Suprapubic skin (tissue), 4 donors: ENCODE measurements around the gene KLRB1.

Source experiments
- EP300 ChIP-seq: sonication (generic); formaldehyde crosslinking; IDR thresholded peaks from one replicate; pipeline ENCODE4 v1.6.1; 2017; ENCODE audit warnings: antibody characterized with exemption
- POLR2A ChIP-seq, 2 donors: fragments of 450-650 bp; IDR thresholded peaks; one replicate each; pipeline ENCODE4 v1.6.1; 2017; ENCODE audit warnings: antibody characterized with exemption in 2 of 2, mild to moderate bottlenecking in 2 of 2, moderate library complexity in 2 of 2
- POLR2AphosphoS5 ChIP-seq, 3 donors: sonication (generic); formaldehyde crosslinking; IDR thresholded peaks; one replicate each; pipeline ENCODE4 v1.6.1; 2017; ENCODE audit warnings: antibody characterized with exemption in 3 of 3
- TF ChIP-seq, protein P1 (sequence below), 2 donors: fragments of 200-600 bp in 1 of 2; fragments of 450-650 bp in 1 of 2; sonication (generic) in 1 of 2; IDR thresholded peaks; one replicate each; pipeline ENCODE4 v1.5.1; 2016 to 2019; ENCODE audit warnings: antibody characterized with exemption in 2 of 2, mild to moderate bottlenecking in 1 of 2, moderate library complexity in 1 of 2

DNA sequence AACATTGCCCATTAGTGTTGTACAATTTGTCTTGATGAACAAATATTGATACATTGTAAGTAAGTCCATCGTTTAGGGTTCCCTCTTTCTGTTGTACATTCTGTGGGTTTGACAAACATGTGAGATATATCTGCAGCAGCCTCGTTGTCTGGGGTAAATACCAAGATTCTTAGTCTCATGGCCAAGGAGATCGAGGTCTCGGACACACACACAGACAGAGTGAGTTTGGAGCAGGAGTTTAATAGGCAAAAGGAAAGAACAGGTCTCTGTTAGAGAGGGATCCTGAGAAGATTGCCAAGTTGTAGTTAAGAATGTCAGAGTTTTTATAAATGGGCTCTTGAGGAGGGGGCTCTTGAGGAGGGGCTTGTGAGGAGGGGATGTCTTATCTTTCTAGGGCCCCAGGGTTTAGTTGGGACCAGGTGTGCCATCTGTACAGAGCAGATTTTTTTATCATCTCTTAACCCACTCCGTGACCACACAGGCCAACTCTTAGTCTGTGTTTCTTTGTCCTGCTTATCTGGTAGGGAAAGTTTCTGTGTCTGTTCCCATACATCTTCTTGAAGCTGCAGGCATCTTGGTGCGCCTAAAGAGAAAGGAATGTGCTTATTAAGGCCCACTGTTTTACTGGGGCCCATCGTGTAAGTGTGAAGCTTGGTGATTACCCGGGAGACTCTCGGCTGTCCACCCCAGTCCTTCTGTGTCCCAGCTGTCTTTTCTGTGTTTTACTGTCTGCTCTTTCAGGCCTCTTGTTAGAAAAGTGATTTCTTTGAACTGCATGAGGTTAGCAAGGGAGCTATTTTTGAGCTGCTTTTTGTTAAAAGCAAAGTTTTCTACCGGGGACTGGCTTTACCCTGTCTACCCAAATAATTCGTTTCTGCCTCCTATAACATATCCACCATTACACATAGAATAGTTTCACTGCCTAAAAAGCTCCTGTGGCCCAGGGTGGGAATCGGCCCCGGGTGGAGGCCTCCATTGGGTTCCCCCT, 39.4 kb upstream of the KLRB1 start:
- TF ChIP-seq EP300 (no peak), POLR2AphosphoS5 (IDR thresholded peaks at IDR 0.05) (no peak), POLR2A (IDR thresholded peaks at IDR 0.05) (no peak)
- TF ChIP-seq, protein P1, sequence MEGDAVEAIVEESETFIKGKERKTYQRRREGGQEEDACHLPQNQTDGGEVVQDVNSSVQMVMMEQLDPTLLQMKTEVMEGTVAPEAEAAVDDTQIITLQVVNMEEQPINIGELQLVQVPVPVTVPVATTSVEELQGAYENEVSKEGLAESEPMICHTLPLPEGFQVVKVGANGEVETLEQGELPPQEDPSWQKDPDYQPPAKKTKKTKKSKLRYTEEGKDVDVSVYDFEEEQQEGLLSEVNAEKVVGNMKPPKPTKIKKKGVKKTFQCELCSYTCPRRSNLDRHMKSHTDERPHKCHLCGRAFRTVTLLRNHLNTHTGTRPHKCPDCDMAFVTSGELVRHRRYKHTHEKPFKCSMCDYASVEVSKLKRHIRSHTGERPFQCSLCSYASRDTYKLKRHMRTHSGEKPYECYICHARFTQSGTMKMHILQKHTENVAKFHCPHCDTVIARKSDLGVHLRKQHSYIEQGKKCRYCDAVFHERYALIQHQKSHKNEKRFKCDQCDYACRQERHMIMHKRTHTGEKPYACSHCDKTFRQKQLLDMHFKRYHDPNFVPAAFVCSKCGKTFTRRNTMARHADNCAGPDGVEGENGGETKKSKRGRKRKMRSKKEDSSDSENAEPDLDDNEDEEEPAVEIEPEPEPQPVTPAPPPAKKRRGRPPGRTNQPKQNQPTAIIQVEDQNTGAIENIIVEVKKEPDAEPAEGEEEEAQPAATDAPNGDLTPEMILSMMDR (IDR thresholded peaks at IDR 0.05): no peak
